Activated CD8-positive, alpha-beta memory T cell treated with anti-CD3 and anti-CD28 coated beads for 48 hours (primary cell): Measurements from ENCODE around the gene UBAC2.
"Not testable (repeated sequence)": the region's sequence is repeated elsewhere in the genome, so short reads cannot be mapped to it uniquely, and the experiment has no call there.

Source experiments
- DNase-seq, 3 experiments: peaks; one replicate each; pipeline ENCODE4 v3.0.0-alpha.2; 2020; ENCODE audit warnings: low read depth in 2 of 3, low spot score in 2 of 3

UBAC2 gene

GRCh38 chr13:99182439-99182838, 18.2 kb upstream of the UBAC2 start:
- no peak for DNase-seq

- no peak for DNase-seq
Observed at GRCh38 chr13:99185606-99186005, 15.0 kb upstream of the UBAC2 start.

DNA sequence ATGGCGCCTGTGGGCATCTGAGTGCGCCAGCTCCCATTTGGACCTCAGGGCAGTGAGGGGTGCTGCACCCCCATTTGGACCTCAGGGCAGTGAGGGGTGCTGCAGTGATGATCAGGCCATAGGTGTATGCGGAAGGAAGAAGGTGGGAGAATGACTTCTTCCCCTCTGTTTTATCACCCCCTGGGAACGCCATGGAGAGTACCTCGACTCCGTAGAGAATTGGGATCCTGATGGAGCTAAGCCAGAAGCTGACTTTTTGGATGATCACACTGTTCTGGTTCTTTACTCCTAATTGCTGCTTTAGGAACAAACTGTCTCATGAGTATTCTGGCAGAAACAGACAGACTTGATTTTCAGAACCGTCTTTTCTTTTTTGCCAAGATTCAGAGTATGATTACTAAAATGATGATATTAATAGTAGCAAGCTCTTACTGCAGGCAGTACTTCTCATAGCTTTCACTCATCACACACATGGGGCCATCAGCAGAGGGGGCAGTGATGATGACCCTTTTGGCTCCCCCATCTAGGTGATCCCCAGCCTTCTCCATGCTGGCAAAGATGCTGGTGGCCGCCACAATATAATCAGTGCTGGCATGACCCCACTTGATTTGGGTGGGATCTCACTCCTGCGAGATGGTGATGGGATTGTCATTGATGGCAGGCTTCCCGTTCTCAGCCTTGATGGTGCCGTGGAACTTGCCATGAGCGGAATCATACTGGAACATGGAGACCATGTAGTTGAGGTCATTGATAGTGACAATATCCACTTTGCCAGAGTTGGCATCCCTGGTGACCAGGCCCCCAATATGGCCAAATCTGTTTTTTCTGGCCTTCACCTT, 10.3 kb upstream of the UBAC2 start:
- DNase-seq: no peak

- no peak for DNase-seq
Observed at GRCh38 chr13:99191336-99191899, 9.2 kb upstream of the UBAC2 start.

- no peak for DNase-seq
Observed at GRCh38 chr13:99191900-99192399, 8.7 kb upstream of the UBAC2 start.

DNA sequence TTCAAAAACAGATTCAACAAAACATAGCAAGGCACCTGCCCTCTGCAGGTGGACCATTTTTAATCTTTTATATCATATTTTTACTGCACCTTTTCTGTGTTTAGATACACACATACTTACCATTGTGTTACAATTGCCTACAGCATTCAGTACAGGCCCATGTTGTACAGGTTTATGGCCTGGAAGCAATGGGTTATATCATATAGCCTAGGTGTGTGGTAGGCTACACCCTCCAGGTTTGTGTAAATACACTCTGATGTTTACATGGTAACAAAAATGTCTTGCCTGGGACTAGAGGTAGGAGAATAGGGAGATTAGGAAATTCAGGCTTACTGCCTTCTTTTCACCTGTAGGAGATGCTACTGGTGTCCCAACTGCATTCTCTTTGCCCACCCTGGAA, 8.2 kb upstream of the UBAC2 start:
- no peak for DNase-seq

- no peak for DNase-seq
Observed at GRCh38 chr13:99193152-99193551, 7.5 kb upstream of the UBAC2 start.

DNA sequence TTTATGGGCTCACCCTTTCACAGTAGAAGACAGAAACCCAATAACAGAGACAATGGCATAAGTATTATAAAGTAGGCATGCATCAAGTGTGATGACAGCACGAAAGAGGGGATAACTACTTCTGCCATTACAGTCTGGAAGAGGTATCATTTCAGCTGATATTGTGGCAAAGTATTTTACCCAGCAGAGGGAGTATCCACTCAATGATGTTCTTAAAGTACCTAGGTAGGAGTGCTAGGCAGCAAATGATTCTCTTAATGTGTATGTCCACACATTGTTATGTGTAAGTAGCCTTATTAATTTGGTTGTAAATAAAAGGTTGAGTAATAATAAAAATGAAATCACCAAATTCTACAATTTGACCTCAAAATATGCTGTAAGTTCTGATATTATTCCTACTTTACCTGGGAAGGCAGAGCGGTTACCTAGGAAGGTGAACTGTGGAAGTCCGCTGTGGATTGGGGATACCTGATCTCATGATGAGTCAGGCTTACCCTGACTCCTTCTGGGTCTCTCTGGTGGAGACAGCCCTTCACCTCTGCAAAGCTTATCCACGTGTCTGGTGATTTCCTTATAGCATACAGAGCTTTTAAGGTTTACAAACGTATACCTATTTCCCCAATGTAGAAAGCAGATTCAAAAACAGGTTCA, 4.1 kb upstream of the UBAC2 start:
- no peak for DNase-seq

DNA sequence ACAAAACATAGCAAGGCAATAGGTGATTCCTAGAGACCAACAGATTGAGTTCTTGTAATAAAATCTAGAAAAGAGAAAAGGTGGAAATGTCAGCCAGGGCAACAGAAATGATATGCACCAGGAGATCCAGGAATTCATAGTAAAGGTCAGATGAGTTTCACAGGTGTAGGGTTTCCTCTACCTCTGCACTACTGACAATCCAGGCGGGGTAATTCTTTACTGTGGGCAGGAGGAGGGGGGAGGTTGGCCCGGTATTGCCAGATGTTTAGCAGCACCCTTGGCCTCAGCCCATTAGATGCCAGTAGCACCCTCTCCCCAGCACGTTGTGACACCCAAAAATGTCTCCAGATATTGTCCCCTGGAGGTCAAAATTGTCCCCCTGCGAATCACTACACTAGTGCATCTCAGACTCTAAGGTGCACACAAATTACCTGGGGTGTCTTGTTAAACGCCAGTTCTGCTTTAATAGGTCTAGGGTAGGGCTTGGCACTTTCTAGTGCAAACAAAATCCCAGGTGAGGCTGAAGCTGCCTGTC, 3.5 kb upstream of the UBAC2 start:
- DNase-seq: no peak

GRCh38 chr13:99199541-99200431, 868 bp upstream of the UBAC2 start:
- DNase-seq: peak in 1 of 3 experiments; percentile 33

DNA sequence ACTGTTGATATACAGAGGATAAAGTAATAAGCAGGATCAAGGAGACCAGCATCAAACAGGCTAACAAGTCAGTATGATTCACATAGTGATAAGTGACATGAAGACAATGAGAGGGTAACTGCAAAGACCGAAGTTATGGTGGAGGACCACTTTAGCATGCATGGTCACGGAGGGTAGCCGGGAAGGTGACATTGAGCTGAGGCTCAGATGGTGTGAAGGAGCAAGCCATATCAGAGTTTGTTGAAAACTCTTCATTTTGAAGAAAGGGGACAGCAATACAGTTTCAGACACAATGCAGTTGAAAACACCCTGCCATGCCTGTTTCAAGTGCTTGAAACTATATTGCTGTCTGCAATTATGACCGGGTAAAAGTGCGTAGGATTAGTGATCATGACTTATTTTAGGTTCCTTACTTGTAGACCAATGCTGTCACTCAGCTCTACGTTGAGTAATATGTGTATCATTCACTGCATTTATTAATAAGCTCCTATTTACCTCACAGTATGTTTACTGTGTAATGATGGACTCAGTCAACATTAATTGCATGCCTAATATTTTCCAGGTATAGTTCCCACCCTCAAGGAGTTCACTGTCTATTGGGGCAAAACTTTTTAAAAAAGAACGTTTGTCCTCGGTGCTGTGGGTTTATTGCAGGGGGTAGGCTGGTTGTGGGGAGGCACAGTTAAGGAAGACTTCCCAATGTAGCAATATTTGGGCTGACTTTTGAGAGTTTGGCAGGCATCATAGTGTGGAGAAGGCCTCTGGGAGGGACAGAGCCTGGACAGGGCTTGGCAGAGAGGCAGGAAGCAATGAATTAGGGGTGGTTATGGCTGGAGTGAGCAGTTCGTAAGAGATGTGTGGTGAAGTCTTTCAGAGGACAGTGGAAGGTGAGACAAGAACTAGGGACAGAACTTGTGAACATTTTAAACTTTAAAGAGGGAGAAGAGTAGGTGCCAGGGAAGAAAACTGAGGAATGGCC, 3.2 kb downstream of the UBAC2 start:
- no peak for DNase-seq

- no peak for DNase-seq
Observed at GRCh38 chr13:99205621-99206220, 5.1 kb downstream of the UBAC2 start.

DNA sequence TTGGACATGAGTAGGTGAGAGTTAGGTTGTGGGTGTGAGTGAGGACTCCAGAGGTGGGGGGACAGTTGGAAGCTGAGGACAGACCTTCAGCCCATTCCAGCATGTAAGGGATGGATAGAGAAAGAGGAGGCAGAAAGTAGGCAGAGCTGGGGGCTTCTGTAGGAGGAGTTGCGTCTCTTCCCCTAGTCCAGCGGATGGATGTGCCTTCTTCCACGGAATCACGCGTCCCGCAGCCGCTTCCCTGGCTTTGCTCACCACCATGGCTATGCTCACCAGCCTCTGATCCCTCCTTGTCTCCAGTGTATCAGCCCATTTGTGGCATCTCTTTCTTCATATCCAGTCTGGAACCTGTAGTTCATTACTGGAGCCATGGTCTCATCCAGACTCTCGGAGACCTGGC, 5.6 kb downstream of the UBAC2 start:
- no peak for DNase-seq

DNA sequence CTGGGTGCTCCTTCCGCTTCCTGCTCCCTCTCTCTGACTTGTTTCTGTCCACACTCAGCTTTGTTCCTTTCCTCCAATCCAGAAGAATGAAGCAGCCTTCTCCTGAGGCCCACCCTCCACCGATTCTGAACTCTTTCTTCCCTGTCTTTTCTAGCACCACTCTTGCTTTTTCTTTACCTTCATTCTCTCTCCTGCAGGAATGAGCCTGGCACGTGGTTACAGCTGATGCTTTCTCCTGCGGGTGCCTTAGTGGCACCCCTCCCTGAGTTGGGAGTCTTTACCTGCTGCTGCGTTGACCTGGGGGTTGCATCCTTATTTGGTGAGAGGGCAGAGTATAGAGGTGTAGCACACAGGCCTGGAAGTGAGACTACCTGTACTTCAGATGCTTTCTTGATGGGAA, 6.2 kb downstream of the UBAC2 start:
- DNase-seq: no peak

DNA sequence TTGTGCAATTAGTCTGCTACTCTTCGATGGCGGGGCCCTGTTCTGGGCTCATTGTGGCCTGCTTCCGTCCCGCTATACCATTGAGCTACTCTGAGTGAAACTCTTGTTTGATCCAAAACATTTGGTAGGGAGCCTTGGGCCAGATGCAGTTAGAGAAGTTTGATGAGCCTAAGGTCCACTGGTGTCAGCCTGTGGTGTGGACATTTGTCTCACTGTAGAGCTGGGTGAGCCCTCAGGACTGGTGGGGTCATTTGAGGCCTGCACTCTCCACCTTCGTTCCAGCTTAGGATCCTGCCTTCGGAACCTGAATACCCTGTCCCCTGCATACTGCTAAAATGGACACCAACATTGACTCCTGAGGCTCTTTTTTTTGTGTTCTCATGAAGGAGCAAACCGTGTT, 6.9 kb downstream of the UBAC2 start:
- no peak for DNase-seq

GRCh38 chr13:99208185-99208584, 7.5 kb downstream of the UBAC2 start:
- DNase-seq: no peak

DNA sequence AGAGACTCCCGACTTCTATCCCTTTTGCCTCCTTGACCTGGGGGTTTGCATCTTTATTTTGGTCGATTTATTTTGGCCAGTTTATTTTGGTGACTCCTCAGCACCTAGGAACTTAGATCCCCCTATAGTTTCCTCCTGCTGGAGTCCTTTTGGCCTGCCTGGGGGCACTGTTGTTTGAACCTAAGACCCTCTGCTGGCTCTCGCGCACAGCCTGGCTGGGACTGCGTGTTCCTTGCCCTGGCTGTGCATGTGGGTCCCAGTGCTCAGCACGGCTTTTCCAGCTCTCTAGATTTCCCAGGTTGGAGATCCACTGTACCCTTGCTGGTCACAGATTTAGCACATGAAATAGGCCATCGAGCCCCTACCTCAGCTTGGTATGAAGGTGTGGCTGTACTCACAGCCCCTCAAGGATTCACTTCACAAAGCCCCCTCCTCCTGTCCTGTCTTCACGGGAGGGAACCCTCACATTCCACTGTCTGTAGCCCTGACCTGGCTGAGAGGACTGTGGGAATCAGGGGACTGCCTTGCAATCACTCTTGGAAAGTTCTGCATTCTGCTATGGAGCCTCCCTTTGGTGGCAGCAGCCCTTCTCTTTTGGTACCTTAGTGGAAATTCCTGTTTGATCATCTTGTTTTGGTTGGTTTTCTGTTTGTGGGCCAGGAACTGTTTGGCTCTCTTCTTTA, 8.3 kb downstream of the UBAC2 start:
- no peak for DNase-seq

DNA sequence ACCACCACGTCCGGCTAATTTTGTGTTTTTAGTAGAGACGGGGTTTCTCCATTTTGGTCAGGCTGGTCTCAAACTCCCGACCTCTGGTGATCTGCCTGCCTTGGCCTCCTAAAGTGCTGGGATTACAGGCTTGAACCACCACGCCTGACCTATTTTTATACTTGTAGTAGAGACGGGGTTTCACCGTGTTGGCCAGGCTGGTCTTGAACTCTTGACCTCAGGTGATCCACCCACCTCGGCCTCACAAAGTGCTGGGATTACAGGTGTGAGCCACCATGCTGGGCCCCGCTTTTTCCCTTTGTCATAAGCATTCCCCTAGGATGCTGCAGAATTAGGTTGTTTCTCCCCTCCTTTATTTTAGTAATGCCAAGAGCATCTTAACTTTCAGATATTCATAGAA, 10.0 kb downstream of the UBAC2 start:
- not testable (repeated sequence) for DNase-seq
